K562 (cell line): ENCODE data around the gene SLC6A16. TPM values are rescaled to one million over a fixed set of nuclear protein-coding genes. Genes with fewer than 3 reads are reported as not detected.
A peak's percentile ranks its signal among the peaks of the same experiment; 100 is the strongest.

ENCODE experiments used
- ATF1 ChIP-seq, 2 experiments: fragments of 450-650 bp in 1 of 2; IDR thresholded peaks; 2 replicates each; pipeline ENCODE4 v1.6.1; 2016; ENCODE audit warnings: missing compliant biosample characterization in 1 of 2, missing genetic modification characterization in 1 of 2
- EWSR1 ChIP-seq: fragments of 450-650 bp; IDR thresholded peaks from 2 replicates; pipeline ENCODE4 v1.6.1; 2018; ENCODE audit warnings: borderline replicate concordance, mild to moderate bottlenecking, low read depth, moderate library complexity; ENCODE audit not compliant: partially characterized antibody
- FOXP1 ChIP-seq: sonication (generic); formaldehyde crosslinking; IDR thresholded peaks from 2 replicates; pipeline ENCODE4 v1.8.0; 2022; ENCODE audit warnings: mild to moderate bottlenecking, missing genetic modification reagents
- HIVEP1 ChIP-seq: fragments of 250-450 bp; sonication (Bioruptor Pico); IDR thresholded peaks from 2 replicates; pipeline ENCODE4 v1.4.0; 2020; ENCODE audit warnings: mild to moderate bottlenecking
- HMG20B ChIP-seq: fragments of 250-450 bp; sonication (Bioruptor Pico); IDR thresholded peaks from 2 replicates; pipeline ENCODE4 v1.5.0; 2021; ENCODE audit warnings: mild to moderate bottlenecking
- MBD1 ChIP-seq: fragments of 250-450 bp; sonication (Bioruptor Pico); IDR thresholded peaks from 2 replicates; pipeline ENCODE4 v1.8.0; 2022; ENCODE audit warnings: inconsistent platforms
- MBD2 ChIP-seq: sonication (generic); IDR thresholded peaks from 2 replicates; pipeline ENCODE4 v1.6.1; 2016; ENCODE audit warnings: low read depth, borderline replicate concordance
- MLX ChIP-seq, 2 experiments: fragments of 450-650 bp in 1 of 2; sonication (generic) in 1 of 2; formaldehyde crosslinking; conservative IDR thresholded peaks; 2 replicates each; pipeline versions ENCODE4 v1.4.0 to v1.8.1; 2020 to 2022; ENCODE audit warnings: mild to moderate bottlenecking in 1 of 2, missing genetic modification reagents in 1 of 2
- MYC ChIP-seq, 2 experiments: fragments of 250-450 bp in 1 of 2; sonication (Bioruptor Pico) in 1 of 2; IDR thresholded peaks; 2 replicates each; pipeline versions ENCODE4 v1.5.1 to v1.6.1; 2012 to 2021; ENCODE audit warnings: low read depth in 2 of 2, borderline replicate concordance in 1 of 2, improper control_type of control experiment in 1 of 2, low read length in 1 of 2, mild to moderate bottlenecking in 1 of 2, moderate library complexity in 1 of 2
- NFYB ChIP-seq: IDR thresholded peaks from 2 replicates; pipeline ENCODE4 v1.6.1; 2011; ENCODE audit warnings: mild to moderate bottlenecking, moderate library complexity; ENCODE audit not compliant: insufficient read length; ENCODE audit errors: extremely low read depth
- PHB ChIP-seq: fragments of 250-450 bp; sonication (Bioruptor Pico); IDR thresholded peaks from 2 replicates; pipeline ENCODE4 v1.5.0; 2021
- POLR2AphosphoS5 ChIP-seq: IDR thresholded peaks from 2 replicates; pipeline ENCODE4 v1.6.1; 2011; ENCODE audit warnings: mild to moderate bottlenecking, low read depth, low read length, moderate library complexity; ENCODE audit not compliant: control insufficient read depth, insufficient read depth
- RAD51 ChIP-seq: fragments of 450-650 bp; IDR thresholded peaks from 2 replicates; pipeline ENCODE4 v1.7.1; 2016; ENCODE audit warnings: low read depth, mild to moderate bottlenecking, borderline replicate concordance
- RFX1 ChIP-seq: fragments of 450-650 bp; IDR thresholded peaks from 2 replicates; pipeline ENCODE4 v1.6.1; 2016; ENCODE audit warnings: mild to moderate bottlenecking, moderate library complexity
- SAFB2 ChIP-seq: fragments of 200-400 bp; formaldehyde crosslinking; IDR thresholded peaks from 2 replicates; pipeline ENCODE4 v1.6.1; 2018; ENCODE audit warnings: borderline replicate concordance, low read length, low read depth, moderate library complexity; ENCODE audit not compliant: severe bottlenecking
- SMARCA5 ChIP-seq: fragments of 450-650 bp; IDR thresholded peaks from 2 replicates; pipeline ENCODE4 v1.6.1; 2016
- SMARCC2 ChIP-seq: fragments of 450-650 bp; IDR thresholded peaks from 2 replicates; pipeline ENCODE4 v1.6.1; 2017; ENCODE audit warnings: antibody characterized with exemption, moderate library complexity, mild to moderate bottlenecking, low read depth
- TAF7 ChIP-seq: fragments of 450-650 bp; IDR thresholded peaks from 2 replicates; pipeline ENCODE4 v1.6.1; 2016; ENCODE audit warnings: missing genetic modification characterization, missing compliant biosample characterization
- WHSC1 ChIP-seq: IDR thresholded peaks from one replicate; pipeline ENCODE4 v1.6.1; 2012; ENCODE audit warnings: low read length, control low read depth, inconsistent platforms
- ZEB2 ChIP-seq: fragments of 450-650 bp; IDR thresholded peaks from 2 replicates; pipeline ENCODE4 v1.6.1; 2016
- ZNF146 ChIP-seq: IDR thresholded peaks from one replicate; pipeline ENCODE4 v1.6.1; 2018; ENCODE audit warnings: missing compliant biosample characterization; ENCODE audit not compliant: unreplicated experiment
- ZNF76 ChIP-seq: fragments of 250-450 bp; sonication (Bioruptor Pico); IDR thresholded peaks from 2 replicates; pipeline ENCODE4 v1.4.0; 2020; ENCODE audit warnings: mild to moderate bottlenecking, moderate library complexity, borderline replicate concordance
- ZNF780A ChIP-seq: fragments of 250-450 bp; sonication (Bioruptor Pico); IDR thresholded peaks from 2 replicates; pipeline ENCODE4 v1.5.0; 2021; ENCODE audit warnings: mild to moderate bottlenecking
- polyA plus RNA-seq, 8 experiments: library from polyadenylated mRNA; depleted of rRNA in 4 of 8; stranded (reverse) in 5 of 8; unstranded in 3 of 8; fragments of >200 nt; fragmentation: Nextera tagmentation in 2 of 8; fragmentation: Illumina TruSeq in 1 of 8; extraction: Ambion mirVana in 2 of 8; extraction: Trizol in 1 of 8; gene quantifications; 2 replicates each; pipeline versions ENCODE4 v1.2.1 to v1.2.3, GENCODE V29; 2011 to 2014; ENCODE audit warnings: inconsistent platforms in 1 of 8, missing spikeins in 1 of 8
- total RNA-seq, 7 experiments: library from RNA; depleted of rRNA in 6 of 7; stranded (reverse); fragments of >200 nt in 6 of 7; fragmentation: Illumina TruSeq in 2 of 7; extraction: Trizol in 2 of 7; gene quantifications; 2 replicates each; pipeline versions ENCODE4 v1.2.1 to v1.2.3, GENCODE V29; 2011 to 2021; ENCODE audit warnings: low replicate concordance in 1 of 7
- TF ChIP-seq, protein P1 (sequence below): sonication (generic); formaldehyde crosslinking; IDR thresholded peaks from 2 replicates; pipeline ENCODE4 v1.9.0; 2022; ENCODE audit warnings: mild to moderate bottlenecking, missing genetic modification reagents
- TF ChIP-seq, protein P2 (sequence below): fragments of 250-450 bp; sonication (Bioruptor Pico); IDR thresholded peaks from 2 replicates; pipeline ENCODE4 v1.4.0; 2020; ENCODE audit warnings: mild to moderate bottlenecking, moderate library complexity, borderline replicate concordance

Gene SLC6A16
- total and polyA plus RNA-seq, 9 of the 15 experiments (the other 6 are each of a cell fraction or from before 2014, with no cell fraction given), result 0.05 to 0.95 (median 0.36) TPM

- TF ChIP-seq PHB (CRISPR knock-in tag) (no peak), POLR2AphosphoS5 (no peak), FOXP1 (no peak), WHSC1 (no peak), SAFB2 (no peak), SMARCC2 (no peak), ZEB2 (no peak), MYC (IDR thresholded peaks at IDR 0.05; ENCODE audit: low read depth, low read length) (no peak), MYC (CRISPR knock-in tag; IDR thresholded peaks at IDR 0.05; ENCODE audit: borderline replicate concordance, low read depth) (no peak), HIVEP1 (CRISPR knock-in tag) (no peak), NFYB (peak; percentile 76), EWSR1 (no peak), ATF1 (CRISPR knock-in tag; IDR thresholded peaks at IDR 0.05) (no peak), ATF1 (tag; IDR thresholded peaks at IDR 0.05) (peak; percentile 45; the same call in 1 of the 2 replicates), TAF7 (no peak), MBD2 (peak; percentile 51; the same call in 1 of the 2 replicates), ZNF146 (CRISPR knock-in tag) (no peak), MLX (CRISPR knock-in tag; conservative IDR thresholded peaks at IDR 0.05) (no peak), HMG20B (CRISPR knock-in tag) (no peak), RAD51 (peak; percentile 86), RFX1 (no peak), MBD1 (no peak), SMARCA5 (no peak), ZNF76 (CRISPR knock-in tag) (no peak), ZNF780A (no peak)
- TF ChIP-seq, protein P1, sequence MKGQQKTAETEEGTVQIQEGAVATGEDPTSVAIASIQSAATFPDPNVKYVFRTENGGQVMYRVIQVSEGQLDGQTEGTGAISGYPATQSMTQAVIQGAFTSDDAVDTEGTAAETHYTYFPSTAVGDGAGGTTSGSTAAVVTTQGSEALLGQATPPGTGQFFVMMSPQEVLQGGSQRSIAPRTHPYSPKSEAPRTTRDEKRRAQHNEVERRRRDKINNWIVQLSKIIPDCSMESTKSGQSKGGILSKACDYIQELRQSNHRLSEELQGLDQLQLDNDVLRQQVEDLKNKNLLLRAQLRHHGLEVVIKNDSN (CRISPR knock-in tag), result peak; percentile 93
- TF ChIP-seq, protein P2, sequence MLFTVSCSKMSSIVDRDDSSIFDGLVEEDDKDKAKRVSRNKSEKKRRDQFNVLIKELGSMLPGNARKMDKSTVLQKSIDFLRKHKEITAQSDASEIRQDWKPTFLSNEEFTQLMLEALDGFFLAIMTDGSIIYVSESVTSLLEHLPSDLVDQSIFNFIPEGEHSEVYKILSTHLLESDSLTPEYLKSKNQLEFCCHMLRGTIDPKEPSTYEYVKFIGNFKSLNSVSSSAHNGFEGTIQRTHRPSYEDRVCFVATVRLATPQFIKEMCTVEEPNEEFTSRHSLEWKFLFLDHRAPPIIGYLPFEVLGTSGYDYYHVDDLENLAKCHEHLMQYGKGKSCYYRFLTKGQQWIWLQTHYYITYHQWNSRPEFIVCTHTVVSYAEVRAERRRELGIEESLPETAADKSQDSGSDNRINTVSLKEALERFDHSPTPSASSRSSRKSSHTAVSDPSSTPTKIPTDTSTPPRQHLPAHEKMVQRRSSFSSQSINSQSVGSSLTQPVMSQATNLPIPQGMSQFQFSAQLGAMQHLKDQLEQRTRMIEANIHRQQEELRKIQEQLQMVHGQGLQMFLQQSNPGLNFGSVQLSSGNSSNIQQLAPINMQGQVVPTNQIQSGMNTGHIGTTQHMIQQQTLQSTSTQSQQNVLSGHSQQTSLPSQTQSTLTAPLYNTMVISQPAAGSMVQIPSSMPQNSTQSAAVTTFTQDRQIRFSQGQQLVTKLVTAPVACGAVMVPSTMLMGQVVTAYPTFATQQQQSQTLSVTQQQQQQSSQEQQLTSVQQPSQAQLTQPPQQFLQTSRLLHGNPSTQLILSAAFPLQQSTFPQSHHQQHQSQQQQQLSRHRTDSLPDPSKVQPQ (CRISPR knock-in tag), result no peak
Observed at GRCh38 chr19:49347835-49348234, 22.8 kb upstream of the SLC6A16 start (continued).
